CD4-positive, alpha-beta T cell treated with Interleukin-6 at 100 ng/mL for 8 hours (primary cell): Measurements from ENCODE around the gene TEX10.
"Not testable (repeated sequence)": the region's sequence is repeated elsewhere in the genome, so short reads cannot be mapped to it uniquely, and the experiment has no call there.

Experiments
- DNase-seq: peaks from one replicate; pipeline ENCODE4 v3.0.0-alpha.2; 2020; ENCODE audit warnings: mixed read lengths, low spot score

The TEX10 gene

GRCh38 chr9:100352727-100353505, at the start of gene TEX10:
TSS of gene TEX10 (minus strand) at chr9:100352942. CDS start at chr9:100349363, 3,579 bp downstream.
- peak; percentile 88 for DNase-seq

GRCh38 chr9:100401042-100401441, 48.3 kb upstream of the TEX10 start:
- DNase-seq: no peak

GRCh38 chr9:100397529-100398266, 45.0 kb upstream of the TEX10 start:
- DNase-seq: no peak

GRCh38 chr9:100396769-100397168, 44.0 kb upstream of the TEX10 start:
- no peak for DNase-seq

- no peak for DNase-seq
Measured at GRCh38 chr9:100394816-100395215, 42.1 kb upstream of the TEX10 start.

- DNase-seq: no peak
Measured at GRCh38 chr9:100394032-100394695, 41.4 kb upstream of the TEX10 start.

GRCh38 chr9:100392989-100393388, 40.2 kb upstream of the TEX10 start:
- not testable (repeated sequence) for DNase-seq

GRCh38 chr9:100379862-100380261, 27.1 kb upstream of the TEX10 start:
- DNase-seq: no peak

- no peak for DNase-seq
Measured at GRCh38 chr9:100377015-100377414, 24.3 kb upstream of the TEX10 start.

- no peak for DNase-seq
Measured at GRCh38 chr9:100375658-100376057, 22.9 kb upstream of the TEX10 start.

- DNase-seq: no peak
Measured at GRCh38 chr9:100372648-100373047, 19.9 kb upstream of the TEX10 start.

GRCh38 chr9:100370064-100370723, 17.5 kb upstream of the TEX10 start:
- no peak for DNase-seq

- no peak for DNase-seq
Measured at GRCh38 chr9:100368672-100369071, 15.9 kb upstream of the TEX10 start.

- no peak for DNase-seq
Measured at GRCh38 chr9:100366121-100366520, 13.4 kb upstream of the TEX10 start.

GRCh38 chr9:100364013-100364412, 11.3 kb upstream of the TEX10 start:
- DNase-seq: no peak

- DNase-seq: no peak
Measured at GRCh38 chr9:100359057-100359456, 6.3 kb upstream of the TEX10 start.

- DNase-seq: no peak
Measured at GRCh38 chr9:100357501-100357900, 4.8 kb upstream of the TEX10 start.

GRCh38 chr9:100355561-100355960, 2.8 kb upstream of the TEX10 start:
- no peak for DNase-seq

GRCh38 chr9:100354121-100354800, 1.5 kb upstream of the TEX10 start:
- DNase-seq: no peak

- no peak for DNase-seq
Measured at GRCh38 chr9:100352201-100352726, 478 bp downstream of the TEX10 start.

- no peak for DNase-seq
Measured at GRCh38 chr9:100351508-100351907, 1.2 kb downstream of the TEX10 start.
